CD4-positive, alpha-beta T cell treated with Interleukin-6 for 4 hours (primary cell): ENCODE data around the gene PKNOX2.

Source experiments
- DNase-seq: peaks from one replicate; pipeline ENCODE4 v3.0.0-alpha.2; 2020; ENCODE audit warnings: mixed read lengths

Gene PKNOX2

GRCh38 chr11:125454047-125454446, 289.5 kb downstream of the PKNOX2 start:
- no peak for DNase-seq

GRCh38 chr11:125455851-125456250, 291.3 kb downstream of the PKNOX2 start:
- no peak for DNase-seq

- DNase-seq: no peak
Observed at GRCh38 chr11:125457814-125458343, 293.3 kb downstream of the PKNOX2 start.

GRCh38 chr11:125460275-125460674, 295.7 kb downstream of the PKNOX2 start:
- DNase-seq: no peak

GRCh38 chr11:125463590-125464269, 299.2 kb downstream of the PKNOX2 start:
- no peak for DNase-seq

GRCh38 chr11:125464270-125464662, 299.7 kb downstream of the PKNOX2 start:
- no peak for DNase-seq

- DNase-seq: no peak
Observed at GRCh38 chr11:125464666-125465065, 300.1 kb downstream of the PKNOX2 start.

GRCh38 chr11:125465255-125465654, 300.7 kb downstream of the PKNOX2 start:
- no peak for DNase-seq

- no peak for DNase-seq
Observed at GRCh38 chr11:125465701-125466100, 301.1 kb downstream of the PKNOX2 start.

- no peak for DNase-seq
Observed at GRCh38 chr11:125468025-125468424, 303.5 kb downstream of the PKNOX2 start.

- no peak for DNase-seq
Observed at GRCh38 chr11:125468852-125469251, 304.3 kb downstream of the PKNOX2 start.

GRCh38 chr11:125470355-125470754, 305.8 kb downstream of the PKNOX2 start:
- no peak for DNase-seq

GRCh38 chr11:125476721-125477120, 312.2 kb downstream of the PKNOX2 start:
- DNase-seq: no peak

GRCh38 chr11:125479137-125479536, 314.6 kb downstream of the PKNOX2 start:
- DNase-seq: no peak

GRCh38 chr11:125481531-125481930, 317.0 kb downstream of the PKNOX2 start:
- no peak for DNase-seq
